Loucy (cell line): ENCODE measurements around the gene GCLC.

ENCODE experiments used
- CTCF ChIP-seq: fragments of 200-600 bp; sonication (generic); conservative IDR thresholded peaks from 2 replicates; pipeline ENCODE4 v1.5.1; 2014; ENCODE audit warnings: mild to moderate bottlenecking, antibody characterized with exemption, low read length
- EZH2phosphoT487 ChIP-seq: fragments of 200-600 bp; IDR thresholded peaks from 2 replicates; pipeline ENCODE4 v1.6.1; 2018; ENCODE audit warnings: antibody characterized with exemption, mild to moderate bottlenecking, moderate library complexity, borderline replicate concordance

- no peak for TF ChIP-seq CTCF
- no peak for TF ChIP-seq EZH2phosphoT487
Observed at GRCh38 chr6:53483423-53484353, 61.2 kb downstream of the GCLC start.
